ENCODE measurements around the gene CDADC1.

DNA sequence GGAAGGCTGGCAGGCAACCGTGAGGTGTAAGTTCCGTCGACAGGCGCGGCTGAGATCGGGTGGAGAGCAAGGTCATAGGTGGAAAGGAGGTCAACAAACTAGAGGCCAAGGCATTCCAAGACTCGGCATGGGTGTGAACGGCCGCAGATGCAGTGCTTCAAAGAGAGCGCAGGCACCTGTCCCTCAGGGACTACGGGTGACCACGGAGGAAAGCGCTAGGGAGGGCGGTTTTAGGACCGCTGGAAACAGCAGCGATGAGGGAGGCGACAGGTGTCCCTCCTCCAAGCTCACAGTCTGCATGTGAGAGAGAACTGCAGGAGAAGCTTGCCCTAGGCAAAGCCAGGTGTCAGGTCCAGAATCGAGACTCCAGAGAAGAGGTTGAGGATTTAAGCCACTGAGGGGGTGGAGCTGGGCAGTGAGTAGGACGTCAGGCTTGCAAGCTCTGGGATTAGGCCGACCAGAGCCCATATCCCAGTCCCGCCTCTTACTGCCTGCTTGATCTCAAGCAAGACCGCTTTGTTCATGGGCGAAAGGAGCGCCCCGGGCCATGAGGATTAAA lies 29.2 kb upstream of the CDADC1 start:
- TF ChIP-seq POLR2A (IDR thresholded peaks at IDR 0.05) (no peak), CTCF (IDR thresholded peaks at IDR 0.05) (no peak)

Measured in esophagus squamous epithelium (tissue), 4 donors.